Naive B cell (primary cell): ENCODE measurements around the gene AGTRAP. TPM values are rescaled to one million over a fixed set of nuclear protein-coding genes. Genes with fewer than 3 reads are reported as not detected.

Experiments used
- ATAC-seq, 2 donors: fragments of 150-1000 bp; cut with Tn5 transposase; 2 replicates each; pipeline ENCODE4 v1.10.0; 2021; ENCODE audit warnings: low read depth in 2 of 2, mild to moderate bottlenecking in 2 of 2, moderate library complexity in 2 of 2
- DNase-seq: peaks from one replicate; pipeline ENCODE4 v3.0.0; 2022
- H3K27ac Mint-ChIP-seq, 6 donors: one replicate each; pipeline ENCODE4 v1.8.0; 2020 to 2022; ENCODE audit warnings: mild to moderate bottlenecking in 6 of 6, mixed read lengths in 6 of 6, moderate library complexity in 5 of 6, inconsistent platforms in 2 of 6
- H3K27me3 Mint-ChIP-seq, 3 donors: one replicate each; pipeline ENCODE4 v1.8.0; 2021 to 2022; ENCODE audit warnings: mixed read lengths in 3 of 3, mild to moderate bottlenecking in 1 of 3
- H3K36me3 Mint-ChIP-seq, 2 donors: one replicate each; pipeline ENCODE4 v1.8.0; 2020 to 2022; ENCODE audit warnings: mixed read lengths in 2 of 2, inconsistent platforms in 1 of 2, mild to moderate bottlenecking in 1 of 2
- H3K4me1 Mint-ChIP-seq, 3 donors: one replicate each; pipeline ENCODE4 v1.8.0; 2020 to 2022; ENCODE audit warnings: mixed read lengths in 3 of 3, inconsistent platforms in 1 of 3, mild to moderate bottlenecking in 1 of 3, moderate library complexity in 1 of 3
- H3K4me3 Mint-ChIP-seq, 8 donors: one replicate each; pipeline ENCODE4 v1.8.0; 2020 to 2022; ENCODE audit warnings: mild to moderate bottlenecking in 8 of 8, mixed read lengths in 8 of 8, moderate library complexity in 8 of 8, inconsistent platforms in 2 of 8
- H3K9me3 Mint-ChIP-seq, 7 donors: one replicate each; pipeline ENCODE4 v1.8.0; 2020 to 2022; ENCODE audit warnings: mixed read lengths in 7 of 7, mild to moderate bottlenecking in 5 of 7, inconsistent platforms in 2 of 7, moderate library complexity in 1 of 7
- polyA plus RNA-seq, 6 donors: library from polyadenylated mRNA; unstranded; fragments of 300-500 nt; fragmentation: Illumina TruSeq; gene quantifications; one replicate each; pipeline ENCODE4 v1.2.3, GENCODE V29; 2021; ENCODE audit warnings: low read depth in 6 of 6

The AGTRAP gene
- polyA plus RNA-seq, 6 donors from 2014 or later = 37.7 to 51.6 (median 46.5) TPM

DNA sequence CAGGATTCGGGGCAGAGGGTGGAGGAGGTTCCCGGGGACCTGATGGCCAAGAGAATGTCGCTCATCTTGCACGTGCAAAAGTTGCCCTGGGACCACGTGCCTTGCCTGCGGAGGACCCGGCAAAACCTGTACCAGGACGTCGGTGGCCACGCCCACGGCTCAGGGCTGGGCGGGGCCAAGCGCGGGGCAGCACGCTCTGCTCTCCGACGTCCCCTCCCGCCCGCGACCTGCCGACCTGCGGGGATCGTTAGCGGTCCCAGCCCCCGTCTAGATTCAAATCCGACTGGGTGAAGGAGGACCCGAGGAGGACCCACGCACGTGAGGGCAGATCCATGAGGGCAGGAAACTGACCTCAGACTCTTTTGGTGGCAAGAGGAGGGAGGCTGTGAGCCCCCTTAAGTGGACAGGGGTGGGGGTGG is 26.1 kb downstream of the AGTRAP start, which contains the start of gene C1orf167:
Gene C1orf167 (plus strand): TSS at position 206 of the 419 bp plus-strand sequence. CDS start 2,208 bp downstream, outside the sequence.
- Mint-ChIP-seq H3K36me3 (peaks cover 0 to 8% of the 10 kb centered on the region in 2 donors), H3K4me3 (peak within 1 kb of the TSS in 6 of 8 donors; percentile 26 to 86 (median 46)), H3K27ac (peak within 1 kb of the TSS in 2 of 6 donors; percentile 38 to 58), H3K9me3 (peaks cover 0 to 2% (median 0%) of the 10 kb centered on the region in 7 donors), H3K4me1 (peaks cover 8% of the 10 kb centered on the region in 3 donors), H3K27me3 (peaks cover 6 to 50% (median 44%) of the 10 kb centered on the region in 3 donors)
- DNase-seq (no peak), ATAC-seq (peak in 1 of 2 donors; percentile 52)

GRCh38 chr1:11764115-11764514 is 28.2 kb downstream of the AGTRAP start:
- Mint-ChIP-seq H3K9me3 (peaks cover 0 to 2% (median 0%) of the 10 kb centered on the region in 7 donors), H3K27me3 (peaks cover 4 to 49% (median 41%) of the 10 kb centered on the region in 3 donors), H3K4me1 (peaks cover 8% of the 10 kb centered on the region in 3 donors), H3K4me3 (no peak overlapping the region), H3K36me3 (peaks cover 0 to 8% of the 10 kb centered on the region in 2 donors), H3K27ac (no peak overlapping the region)
- ATAC-seq = no peak
- DNase-seq = no peak

DNA sequence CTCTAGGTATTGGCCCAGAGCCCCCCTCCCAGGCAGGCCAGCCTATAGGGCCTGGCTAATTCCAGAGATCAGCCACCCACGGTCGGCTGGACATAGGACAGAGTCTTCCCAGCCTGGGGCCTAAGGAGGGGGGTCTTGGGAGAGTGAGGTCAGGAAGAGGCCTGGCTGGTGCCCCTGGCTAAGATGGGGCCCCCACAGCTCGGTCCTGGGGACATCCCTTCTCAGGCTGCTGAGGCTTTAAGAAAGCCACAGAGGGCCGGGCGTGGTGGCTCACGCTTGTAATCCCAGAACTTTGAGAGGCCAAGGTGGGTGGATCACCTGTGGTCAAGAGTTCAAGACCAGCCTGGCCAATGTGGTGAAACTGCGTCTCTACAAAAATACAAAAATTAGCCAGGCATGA is 28.6 kb downstream of the AGTRAP start:
- Mint-ChIP-seq H3K4me3 (no peak overlapping the region), H3K27me3 (peaks cover 4 to 49% (median 41%) of the 10 kb centered on the region in 3 donors), H3K27ac (no peak overlapping the region), H3K9me3 (peaks cover 0 to 2% (median 0%) of the 10 kb centered on the region in 7 donors), H3K4me1 (peaks cover 8% of the 10 kb centered on the region in 3 donors), H3K36me3 (peaks cover 0 to 8% of the 10 kb centered on the region in 2 donors)
- ATAC-seq (no peak), DNase-seq (no peak)

- Mint-ChIP-seq H3K4me1 (peaks cover 8% of the 10 kb centered on the region in 3 donors), H3K27me3 (peaks cover 4 to 39% (median 34%) of the 10 kb centered on the region in 3 donors), H3K9me3 (peaks cover 0 to 2% (median 0%) of the 10 kb centered on the region in 7 donors), H3K27ac (peak overlapping the region in 2 of 6 donors; percentile 12 to 22), H3K4me3 (no peak overlapping the region), H3K36me3 (peaks cover 0 to 7% of the 10 kb centered on the region in 2 donors)
- DNase-seq (no peak), ATAC-seq (no peak)
These were observed 29.9 kb downstream of the AGTRAP start for GRCh38 chr1:11765661-11766428.

GRCh38 chr1:11766429-11766776 is 30.5 kb downstream of the AGTRAP start:
- ATAC-seq = no peak
- H3K4me3 Mint-ChIP-seq = no peak overlapping the region
- H3K4me1 Mint-ChIP-seq = peaks cover 4 to 8% (median 8%) of the 10 kb centered on the region in 3 donors
- no peak for DNase-seq
- peaks cover 0 to 1% of the 10 kb centered on the region in 2 donors for H3K36me3 Mint-ChIP-seq
- H3K27me3 Mint-ChIP-seq = peaks cover 0 to 33% (median 28%) of the 10 kb centered on the region in 3 donors
- no peak overlapping the region for H3K27ac Mint-ChIP-seq
- H3K9me3 Mint-ChIP-seq = no peaks in the 10 kb centered on the region

GRCh38 chr1:11767922-11768704 is 32.2 kb downstream of the AGTRAP start:
- no peaks in the 10 kb centered on the region for H3K9me3 Mint-ChIP-seq
- DNase-seq (no peak), ATAC-seq (no peak)
- no peak overlapping the region for H3K27ac Mint-ChIP-seq
- peaks cover 0 to 16% (median 11%) of the 10 kb centered on the region in 3 donors for H3K27me3 Mint-ChIP-seq
- no peaks in the 10 kb centered on the region for H3K36me3 Mint-ChIP-seq
- no peak overlapping the region for H3K4me3 Mint-ChIP-seq
- peaks cover 0 to 6% (median 0%) of the 10 kb centered on the region in 3 donors for H3K4me1 Mint-ChIP-seq

DNA sequence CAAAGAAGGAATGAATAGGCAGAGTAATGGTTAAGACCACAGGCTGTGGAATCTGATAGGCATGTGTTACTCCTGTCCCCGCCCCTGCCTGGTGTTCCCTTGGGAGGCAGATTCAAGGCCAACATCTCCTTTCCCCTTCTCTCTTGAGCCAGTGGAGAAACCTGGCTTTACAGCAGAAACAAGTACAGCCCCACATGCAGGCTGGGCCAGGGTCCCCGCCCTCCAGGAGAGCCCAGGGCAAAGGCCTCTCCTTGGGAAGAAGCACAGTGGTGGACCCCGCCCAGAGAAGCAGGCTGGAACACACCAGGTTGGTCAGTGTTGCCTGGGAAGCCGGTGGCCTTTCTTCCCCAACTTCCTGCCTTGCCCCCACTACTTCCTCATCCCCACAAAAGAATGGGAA is 32.9 kb downstream of the AGTRAP start:
- H3K27ac Mint-ChIP-seq = no peak overlapping the region
- peaks cover 0 to 9% (median 7%) of the 10 kb centered on the region in 3 donors for H3K27me3 Mint-ChIP-seq
- H3K9me3 Mint-ChIP-seq = no peaks in the 10 kb centered on the region
- H3K36me3 Mint-ChIP-seq = no peaks in the 10 kb centered on the region
- peaks cover 0 to 6% (median 0%) of the 10 kb centered on the region in 3 donors for H3K4me1 Mint-ChIP-seq
- no peak overlapping the region for H3K4me3 Mint-ChIP-seq
- ATAC-seq (no peak), DNase-seq (no peak)

DNA sequence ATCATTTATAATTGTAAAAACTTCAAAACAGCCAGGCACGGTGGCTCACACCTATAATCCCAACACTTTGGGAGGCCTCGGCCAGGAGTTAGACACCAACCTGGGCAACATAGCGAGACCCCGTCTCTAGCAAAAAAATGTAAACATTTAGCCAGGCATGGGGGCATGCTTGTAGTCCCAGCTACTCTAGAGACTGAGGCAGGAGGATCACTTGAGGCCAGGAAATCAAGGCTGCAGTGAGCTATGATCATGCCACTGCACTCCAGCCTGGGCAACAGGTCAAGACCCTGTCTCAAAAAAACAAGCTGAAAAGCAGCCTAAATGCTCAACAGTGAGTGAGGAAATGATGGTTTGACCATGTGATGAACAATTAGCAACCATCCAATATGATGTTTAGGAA is 33.3 kb downstream of the AGTRAP start:
- H3K36me3 Mint-ChIP-seq = no peaks in the 10 kb centered on the region
- H3K4me3 Mint-ChIP-seq = no peak overlapping the region
- peaks cover 0 to 8% (median 6%) of the 10 kb centered on the region in 3 donors for H3K27me3 Mint-ChIP-seq
- H3K9me3 Mint-ChIP-seq = no peaks in the 10 kb centered on the region
- DNase-seq = no peak
- no peak overlapping the region for H3K27ac Mint-ChIP-seq
- peaks cover 0 to 6% (median 0%) of the 10 kb centered on the region in 3 donors for H3K4me1 Mint-ChIP-seq
- no peak for ATAC-seq

DNA sequence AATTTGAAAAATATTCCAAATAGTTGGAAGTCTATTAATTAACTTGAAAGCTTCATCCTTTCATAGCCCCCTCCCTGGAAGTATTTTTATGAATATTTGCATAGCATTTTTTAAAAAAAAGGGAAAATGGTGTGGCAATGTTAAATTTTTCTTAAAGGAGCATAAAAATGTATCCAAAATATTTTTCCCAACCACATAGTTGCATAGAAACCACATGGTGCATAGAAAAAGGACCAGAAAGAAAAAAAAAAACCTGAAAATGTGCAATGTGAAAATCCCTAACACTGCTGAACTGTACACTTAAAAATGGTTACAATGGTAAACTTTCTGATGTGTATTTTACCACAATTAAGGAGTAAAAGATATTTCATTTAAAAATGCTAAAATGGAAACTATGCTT is 34.1 kb downstream of the AGTRAP start:
- Mint-ChIP-seq H3K27me3 (peaks cover 0 to 12% (median 6%) of the 10 kb centered on the region in 3 donors), H3K27ac (no peak overlapping the region), H3K4me1 (peaks cover 0 to 6% (median 0%) of the 10 kb centered on the region in 3 donors), H3K4me3 (no peak overlapping the region), H3K36me3 (no peaks in the 10 kb centered on the region), H3K9me3 (no peaks in the 10 kb centered on the region)
- DNase-seq (no peak), ATAC-seq (no peak)

DNA sequence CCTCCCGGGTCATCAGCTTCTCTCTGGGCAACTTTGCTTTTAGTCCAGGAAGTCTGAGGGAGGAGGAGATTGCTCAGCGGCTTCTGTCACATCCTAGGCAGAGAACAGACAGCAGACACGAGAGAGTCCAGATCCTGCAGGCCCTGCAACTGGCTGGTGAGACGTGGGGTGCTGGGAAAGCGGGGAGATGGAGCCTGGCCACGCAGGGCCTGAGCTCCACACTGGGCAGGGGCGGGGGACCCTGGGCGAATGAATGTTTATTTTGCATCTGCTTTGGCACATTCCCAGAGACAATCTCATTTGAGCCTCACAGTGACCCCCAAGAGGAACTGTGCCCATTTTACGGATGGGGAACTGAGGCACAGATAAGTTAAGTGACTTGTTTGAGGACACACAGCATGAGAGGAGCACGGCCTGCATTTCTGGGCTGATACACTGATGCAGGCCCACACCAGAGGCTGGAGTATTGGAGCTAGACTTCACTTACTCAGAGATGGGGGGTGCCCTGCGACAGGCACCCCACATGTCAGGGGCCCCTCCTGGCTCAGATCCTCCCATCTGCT is 35.6 kb downstream of the AGTRAP start:
- H3K9me3 Mint-ChIP-seq = no peaks in the 10 kb centered on the region
- no peak overlapping the region for H3K4me3 Mint-ChIP-seq
- ATAC-seq (no peak), DNase-seq (no peak)
- no peak overlapping the region for H3K27ac Mint-ChIP-seq
- peaks cover 0 to 6% (median 0%) of the 10 kb centered on the region in 3 donors for H3K4me1 Mint-ChIP-seq
- H3K36me3 Mint-ChIP-seq = no peaks in the 10 kb centered on the region
- peaks cover 0 to 6% (median 0%) of the 10 kb centered on the region in 3 donors for H3K27me3 Mint-ChIP-seq

DNA sequence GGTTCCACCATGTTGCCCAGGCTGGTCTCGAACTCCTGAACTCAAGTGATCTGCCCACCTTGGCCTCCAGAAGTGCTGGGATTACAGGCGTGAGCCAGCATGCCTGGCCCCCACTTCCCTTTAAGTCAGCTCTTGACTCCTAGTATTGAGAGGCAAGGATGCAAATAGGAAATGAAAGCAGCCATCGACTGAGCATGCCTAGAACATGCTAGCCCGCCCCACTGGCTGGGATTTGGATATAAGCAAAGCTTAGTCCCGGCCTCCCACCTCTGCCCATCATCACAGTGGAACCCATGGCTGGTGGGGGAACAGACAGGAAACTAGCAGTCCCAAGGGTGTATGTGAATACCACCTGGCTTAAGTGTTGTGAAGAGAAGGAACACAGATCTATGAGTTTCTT is 36.5 kb downstream of the AGTRAP start:
- Mint-ChIP-seq H3K4me1 (peaks cover 0 to 6% (median 0%) of the 10 kb centered on the region in 3 donors), H3K36me3 (no peaks in the 10 kb centered on the region), H3K9me3 (no peaks in the 10 kb centered on the region), H3K27ac (peak overlapping the region in 1 of 6 donors; percentile 26), H3K4me3 (no peak overlapping the region), H3K27me3 (peaks cover 0 to 6% (median 0%) of the 10 kb centered on the region in 3 donors)
- DNase-seq (no peak), ATAC-seq (no peak)

- ATAC-seq (no peak), DNase-seq (no peak)
- peak overlapping the region in 1 of 8 donors; percentile 47 for H3K4me3 Mint-ChIP-seq
- H3K27me3 Mint-ChIP-seq = peaks cover 0 to 13% (median 0%) of the 10 kb centered on the region in 3 donors
- H3K4me1 Mint-ChIP-seq = peaks cover 0 to 6% (median 0%) of the 10 kb centered on the region in 3 donors
- no peaks in the 10 kb centered on the region for H3K36me3 Mint-ChIP-seq
- H3K9me3 Mint-ChIP-seq = no peaks in the 10 kb centered on the region
- no peak overlapping the region for H3K27ac Mint-ChIP-seq
These were observed 38.8 kb downstream of the AGTRAP start for GRCh38 chr1:11774753-11775152.

DNA sequence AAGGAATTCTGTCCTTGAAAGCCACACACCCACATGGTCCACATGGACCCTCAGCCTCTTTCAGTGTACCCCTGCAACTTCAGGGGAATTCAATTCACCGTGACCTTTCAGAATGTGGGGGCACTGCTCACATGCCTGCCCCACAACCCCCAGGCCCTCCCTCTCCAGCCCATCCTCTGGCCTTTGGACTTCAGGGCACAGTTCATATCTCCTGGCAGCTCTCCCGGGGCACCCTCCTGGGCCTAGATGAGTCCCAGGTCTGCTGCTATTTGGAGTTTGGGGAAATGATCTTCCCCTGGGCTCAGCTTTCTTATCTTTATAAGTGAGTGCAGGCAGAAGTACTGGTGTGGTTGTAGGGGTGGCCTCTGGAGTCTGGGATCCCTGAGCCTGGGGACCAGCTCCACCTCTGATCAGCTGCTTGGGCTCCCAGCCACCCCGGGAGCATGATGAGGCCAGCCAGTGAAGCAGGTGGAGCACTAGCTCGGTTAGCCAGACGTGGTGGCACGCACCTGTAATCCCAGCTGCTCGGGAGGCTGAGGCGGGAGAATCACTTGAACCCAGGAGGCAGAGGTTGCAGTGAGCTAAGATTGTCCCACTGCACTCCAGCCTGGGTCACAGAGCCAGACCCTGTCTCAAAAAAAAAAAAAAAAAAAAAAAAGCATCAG is 41.9 kb downstream of the AGTRAP start:
- Mint-ChIP-seq H3K4me3 (no peak overlapping the region), H3K27ac (peak overlapping the region in 1 of 6 donors; percentile 33), H3K27me3 (peaks cover 0 to 13% (median 0%) of the 10 kb centered on the region in 3 donors), H3K36me3 (no peaks in the 10 kb centered on the region), H3K9me3 (no peaks in the 10 kb centered on the region), H3K4me1 (peaks cover 0 to 3% (median 0%) of the 10 kb centered on the region in 3 donors)
- DNase-seq (no peak), ATAC-seq (no peak)
